ENCODE data around the gene SETMAR. TPM values are rescaled to one million over a fixed set of nuclear protein-coding genes. Genes with fewer than 3 reads are reported as not detected.

Gene SETMAR
- total and polyA plus RNA-seq, 12 donors, result 11.5 to 53.7 (median 22.7) TPM

- H3K4me3 ChIP-seq, result no peak overlapping the region
- H3K4me1 ChIP-seq (replicated peaks in 1 of 2), result peaks cover 14 to 32% of the 10 kb centered on the region in 2 donors
- TF ChIP-seq CTCF (IDR thresholded peaks at IDR 0.05), result no peak
- no peak for TF ChIP-seq POLR2A (IDR thresholded peaks at IDR 0.05)
- H3K27ac ChIP-seq, result peak overlapping the region in 1 of 5 donors; percentile 43
- H3K27me3 ChIP-seq, result no peaks in the 10 kb centered on the region
- intact Hi-C loops (cut with DNase I), result loop anchor here in 1 of 2 donors (5.0 to 10.0 kb wide), 2 partner anchors 113 to 280 kb away; partner anchors contain the start of gene SUMF1
- H3K36me3 ChIP-seq (replicated peaks in 1 of 2), result no peaks in the 10 kb centered on the region
- DNase-seq, result no peak
- no peaks in the 10 kb centered on the region for H3K9me3 ChIP-seq (replicated peaks in 1 of 3)
- 93 to 96% (median 95%) methylated on average over 4 of the region's 4 CpGs for WGBS, 4 donors
Measured at GRCh38 chr3:4351872-4352271, 48.7 kb downstream of the SETMAR start.

- Histone ChIP-seq H3K4me3 (peak overlapping the region in 1 of 4 donors; percentile 24), H3K36me3 (replicated peaks in 1 of 2) (no peaks in the 10 kb centered on the region)
Measured at GRCh38 chr3:4355401-4356219, 52.4 kb downstream of the SETMAR start.

DNA sequence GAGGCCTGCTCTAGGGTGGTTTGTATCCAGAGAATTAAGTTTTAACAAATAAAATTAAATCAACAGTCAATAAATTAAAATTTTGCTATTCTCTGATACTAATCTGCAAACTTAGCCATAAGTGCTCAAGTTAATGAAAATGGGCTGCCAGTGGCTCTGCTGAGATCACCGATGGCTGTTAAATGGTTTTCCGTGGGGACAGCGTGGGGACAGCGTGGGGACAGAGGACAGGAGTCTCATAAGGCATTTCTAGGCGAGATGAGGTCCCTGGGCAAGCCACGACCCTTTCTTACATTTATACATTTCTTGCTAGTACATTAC, 53.0 kb downstream of the SETMAR start:
- Histone ChIP-seq H3K27ac (peak overlapping the region in 4 of 5 donors; percentile 4 to 69 (median 36)), H3K27me3 (no peaks in the 10 kb centered on the region), H3K4me1 (replicated peaks in 1 of 2) (peaks cover 14 to 28% of the 10 kb centered on the region in 2 donors), H3K4me3 (no peak overlapping the region), H3K36me3 (replicated peaks in 1 of 2) (no peaks in the 10 kb centered on the region), H3K9me3 (replicated peaks in 1 of 3) (no peaks in the 10 kb centered on the region)
- intact Hi-C loops (cut with DNase I), result loop anchor here in 1 of 2 donors (10.0 kb wide), 1 partner anchor 109 kb away; the partner anchor contains the start of gene SUMF1
- 88 to 95% (median 90%) methylated on average over 6 of the region's 6 CpGs for WGBS, 4 donors
- TF ChIP-seq POLR2A (IDR thresholded peaks at IDR 0.05) (no peak), CTCF (IDR thresholded peaks at IDR 0.05) (no peak)
- no peak for DNase-seq

More at GRCh38 chr3:4355401-4356219, 52.4 kb downstream of the SETMAR start:
- Histone ChIP-seq H3K27ac (peak overlapping the region in 4 of 5 donors; percentile 4 to 69 (median 36)), H3K27me3 (no peaks in the 10 kb centered on the region), H3K4me1 (replicated peaks in 1 of 2) (peaks cover 14 to 32% of the 10 kb centered on the region in 2 donors), H3K9me3 (replicated peaks in 1 of 3) (no peaks in the 10 kb centered on the region)
- intact Hi-C loops (cut with DNase I), result loop anchor here in 1 of 2 donors (10.0 kb wide), 1 partner anchor 109 kb away; the partner anchor contains the start of gene SUMF1
- TF ChIP-seq CTCF (IDR thresholded peaks at IDR 0.05) (no peak), POLR2A (IDR thresholded peaks at IDR 0.05) (no peak)
- 20 to 29% (median 26%) methylated on average over 6 of the region's 6 CpGs for WGBS, 4 donors
- peak; percentile 32 to 80 (median 54) for DNase-seq

DNA sequence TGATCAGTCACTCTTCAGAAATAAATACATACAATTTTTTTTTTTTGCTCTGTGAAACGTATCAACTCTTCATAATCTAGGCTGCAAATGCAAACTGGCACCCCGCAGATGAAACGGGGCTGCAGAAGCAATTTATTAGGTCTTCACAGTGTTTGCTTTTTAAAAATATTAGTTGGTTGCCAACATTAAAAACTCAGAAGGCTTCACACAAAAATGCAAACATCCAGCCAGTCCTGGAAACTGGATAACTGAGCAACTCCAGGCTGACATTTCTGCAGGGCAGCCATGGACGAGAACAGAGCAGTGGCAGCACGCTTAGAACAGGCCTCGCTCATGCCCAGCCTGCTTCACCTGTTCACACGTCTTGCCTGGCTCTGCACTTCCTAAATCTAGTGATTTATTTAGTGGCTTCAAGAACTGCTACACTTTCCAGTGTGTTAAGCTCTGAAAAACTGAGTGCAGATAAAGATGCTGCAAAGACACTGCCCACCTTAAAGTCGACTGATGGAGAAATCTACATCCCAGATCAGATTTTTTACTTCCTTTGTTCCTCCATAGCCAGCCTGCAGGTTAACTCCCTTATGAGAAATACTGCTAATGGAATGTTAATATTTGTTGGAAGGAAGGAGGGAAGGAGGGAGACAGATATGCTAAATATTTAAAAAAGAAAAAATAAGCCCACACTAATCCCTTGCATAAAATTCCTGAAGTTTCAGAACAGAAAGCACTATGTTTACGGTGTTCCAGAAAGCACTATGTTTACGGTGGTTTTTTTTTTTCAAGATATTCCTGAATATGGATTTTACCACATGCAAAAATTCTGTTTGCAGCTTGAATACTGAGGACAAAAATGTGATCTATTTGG, 53.6 kb downstream of the SETMAR start:
- H3K36me3 ChIP-seq (replicated peaks in 1 of 2), result no peaks in the 10 kb centered on the region
- peak overlapping the region in 1 of 5 donors; percentile 69 for H3K27ac ChIP-seq
- 80 to 90% (median 86%) methylated on average over 10 of the region's 10 CpGs for WGBS, 4 donors
- intact Hi-C loops (cut with DNase I), result loop anchor here in 1 of 2 donors (10.0 kb wide), 1 partner anchor 108 kb away; the partner anchor contains the start of gene SUMF1
- no peak for DNase-seq
- no peaks in the 10 kb centered on the region for H3K27me3 ChIP-seq
- H3K4me3 ChIP-seq, result no peak overlapping the region
- TF ChIP-seq CTCF (IDR thresholded peaks at IDR 0.05), result no peak
- TF ChIP-seq POLR2A (IDR thresholded peaks at IDR 0.05), result no peak
- peaks cover 14 to 22% of the 10 kb centered on the region in 2 donors for H3K4me1 ChIP-seq (replicated peaks in 1 of 2)
- H3K9me3 ChIP-seq (replicated peaks in 1 of 3), result no peaks in the 10 kb centered on the region
